C4-2B (cell line): ENCODE measurements around the gene GGNBP2.
"Not testable (repeated sequence)": the region's sequence is repeated elsewhere in the genome, so short reads cannot be mapped to it uniquely, and the experiment has no call there.

ENCODE experiments used
- H3K27ac ChIP-seq: fragments of 450-650 bp; 2 replicates; pipeline ENCODE4 v1.5.1; 2017
- CTCF ChIP-seq: fragments of 450-650 bp; conservative IDR thresholded peaks from 2 replicates; pipeline ENCODE4 v1.5.1; 2017; ENCODE audit warnings: mild to moderate bottlenecking
- ZFX ChIP-seq: fragments of 450-650 bp; IDR thresholded peaks from 2 replicates; pipeline ENCODE4 v1.6.1; 2017

The GGNBP2 gene

DNA sequence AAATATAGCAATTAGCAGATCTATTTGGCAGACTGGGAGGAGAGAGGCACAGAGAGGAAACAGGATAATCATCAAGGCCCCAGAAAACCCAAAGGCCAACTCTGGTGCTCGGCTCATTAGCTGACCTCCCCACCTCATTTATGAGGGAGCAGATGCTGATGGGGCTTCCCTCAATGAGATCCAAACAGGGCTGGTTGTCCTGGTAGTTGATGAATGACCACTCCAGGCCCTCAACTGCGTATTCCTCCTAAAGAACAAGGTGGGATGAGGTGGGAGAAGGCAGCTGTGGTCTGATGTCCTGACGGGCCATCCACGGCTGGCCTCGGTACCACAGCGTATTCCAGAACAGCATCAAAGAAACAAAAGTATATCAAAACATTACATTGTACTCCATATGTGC is 37.5 kb upstream of the GGNBP2 start:
- TF ChIP-seq CTCF (no peak), ZFX (no peak)

DNA sequence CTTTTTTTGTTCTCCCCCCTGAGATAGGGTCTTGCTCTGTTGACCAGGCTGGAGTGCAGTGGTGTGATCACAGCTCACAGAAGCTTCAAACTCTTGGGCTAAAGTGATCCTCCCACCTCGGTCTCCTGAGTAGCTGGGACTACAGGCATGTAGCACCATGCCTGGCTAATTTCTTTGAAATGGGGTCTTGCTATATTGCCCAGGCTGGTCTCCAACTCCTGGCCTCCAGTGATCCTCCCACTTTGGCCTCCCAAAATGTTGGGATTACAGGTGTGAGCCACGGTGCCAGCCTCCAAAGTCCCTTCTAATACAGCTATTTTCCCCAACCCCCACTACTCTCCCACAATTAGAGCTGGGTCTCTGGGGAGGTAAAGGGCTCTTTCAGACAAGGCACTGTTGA is 36.3 kb upstream of the GGNBP2 start:
- H3K27ac ChIP-seq = not testable (repeated sequence)

More for the DNA sequence above, 37.5 kb upstream of the GGNBP2 start:
- no peak overlapping the region for H3K27ac ChIP-seq

DNA sequence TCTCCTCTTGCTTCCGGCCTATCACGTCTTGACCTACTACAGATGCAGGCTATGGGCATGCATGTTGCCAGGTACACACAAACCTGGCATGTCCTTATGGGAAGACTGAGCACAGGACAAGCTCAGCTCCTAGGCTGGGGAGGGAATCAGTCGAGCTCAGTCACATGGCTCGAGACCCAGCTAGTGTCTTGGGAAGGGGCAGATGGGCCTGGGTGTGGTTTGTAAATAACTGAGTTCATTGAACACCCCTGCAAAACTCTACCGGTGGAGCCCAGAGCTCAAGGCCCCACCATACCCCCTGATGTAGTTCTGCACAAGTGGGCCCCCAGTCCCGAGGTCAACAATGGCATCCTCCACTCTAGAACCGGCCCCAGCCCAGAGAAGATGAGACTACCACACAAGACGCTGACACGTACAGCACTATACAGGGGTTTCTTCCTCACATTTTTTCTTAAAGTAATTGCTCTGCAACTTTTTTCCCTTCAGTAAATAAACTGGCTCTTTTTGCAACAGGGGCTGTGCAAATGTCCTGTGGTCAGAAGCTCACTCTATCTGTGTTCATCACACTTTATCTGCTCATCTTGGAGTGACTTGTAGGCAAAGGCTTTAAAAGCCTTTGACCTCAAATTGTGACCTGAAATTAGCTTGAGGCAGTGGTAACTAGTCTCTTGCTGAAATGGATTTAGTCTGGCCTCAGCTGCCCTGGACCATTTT is 35.3 kb upstream of the GGNBP2 start:
- TF ChIP-seq CTCF (no peak), ZFX (no peak)
- no peak overlapping the region for H3K27ac ChIP-seq

DNA sequence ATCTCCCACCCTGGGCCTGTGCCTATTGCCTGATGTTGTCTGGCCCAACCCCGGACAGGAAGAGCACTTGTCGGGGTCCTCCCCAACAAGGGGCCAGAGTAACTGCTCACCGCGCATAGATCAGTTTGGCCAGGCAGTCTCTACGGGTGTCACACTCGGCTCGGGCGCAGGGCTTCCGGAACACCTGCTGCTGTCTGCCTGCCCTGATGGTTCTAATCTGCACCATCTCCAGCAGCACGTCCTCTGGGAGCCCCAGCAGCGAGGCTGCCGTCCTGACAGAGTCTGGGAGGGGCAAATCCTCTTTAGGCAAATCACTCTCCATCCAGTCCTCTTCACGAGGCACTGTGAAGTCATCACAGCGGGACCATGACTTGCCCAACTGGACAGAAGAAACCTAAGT is 34.1 kb upstream of the GGNBP2 start:
- H3K27ac ChIP-seq = no peak overlapping the region
- no peak for TF ChIP-seq ZFX
- TF ChIP-seq CTCF = no peak

DNA sequence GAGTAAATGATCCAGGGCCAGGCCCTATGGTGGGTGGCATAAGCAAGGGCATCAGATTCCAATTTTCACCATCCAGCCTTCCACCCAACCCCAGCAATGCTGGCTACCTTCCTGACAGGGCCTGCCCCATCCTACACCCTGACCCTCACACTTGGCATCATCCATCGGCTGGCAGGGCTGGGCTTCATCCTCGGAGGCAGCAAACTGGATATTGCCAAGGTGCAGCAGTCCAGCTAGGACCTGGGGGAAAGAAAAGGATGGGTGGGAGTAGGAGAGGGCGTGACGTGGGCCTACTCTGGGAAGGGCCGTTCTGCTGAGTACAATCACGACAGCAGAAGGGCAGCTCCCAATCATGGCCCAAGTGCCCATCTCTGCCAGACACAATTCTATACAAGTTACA is 33.5 kb upstream of the GGNBP2 start:
- no peak overlapping the region for H3K27ac ChIP-seq
- TF ChIP-seq CTCF (no peak), ZFX (no peak)

GRCh38 chr17:36512641-36513040 is 32.1 kb upstream of the GGNBP2 start:
- H3K27ac ChIP-seq = no peak overlapping the region
- TF ChIP-seq ZFX = no peak
- no peak for TF ChIP-seq CTCF

DNA sequence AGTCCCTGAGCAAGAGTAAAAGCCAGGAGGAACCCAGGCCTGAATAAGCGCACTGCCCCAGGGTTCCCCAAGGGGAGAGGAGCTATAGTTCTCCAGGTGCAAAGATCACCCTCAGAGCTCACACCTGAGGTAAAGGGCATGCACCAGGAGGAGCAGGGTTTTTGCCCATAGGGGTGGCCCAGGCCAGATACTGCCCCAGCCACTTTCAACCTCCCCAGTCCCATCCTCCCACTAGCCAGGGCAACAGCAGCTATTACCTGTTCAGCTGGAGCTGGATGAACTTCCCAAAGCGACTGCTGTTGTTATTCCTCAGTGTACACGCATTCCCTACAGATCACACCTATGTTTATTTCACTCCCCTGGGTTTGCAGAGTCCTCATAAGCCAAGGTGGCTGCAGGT is 29.9 kb upstream of the GGNBP2 start:
- H3K27ac ChIP-seq = no peak overlapping the region
- no peak for TF ChIP-seq CTCF
- TF ChIP-seq ZFX = no peak

DNA sequence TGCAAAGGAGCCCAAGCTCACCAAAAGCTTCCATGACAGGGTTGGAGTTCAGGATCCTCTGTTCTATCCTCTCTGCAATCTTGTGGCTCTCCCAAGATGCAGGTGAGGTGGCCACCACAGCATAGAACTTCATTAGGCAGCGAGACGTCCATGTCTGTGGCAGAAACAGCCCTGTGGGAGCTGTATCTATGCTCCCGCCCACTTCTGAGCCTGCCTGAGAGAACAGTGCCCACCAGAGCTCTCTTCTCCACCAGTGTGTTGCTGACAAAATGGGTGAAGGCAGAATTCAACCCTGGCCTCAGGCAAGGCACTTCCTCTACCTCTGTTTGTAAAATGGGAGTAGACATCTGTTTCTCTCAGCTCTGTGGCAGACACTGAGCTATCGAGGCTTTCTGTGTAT is 28.9 kb upstream of the GGNBP2 start:
- no peak overlapping the region for H3K27ac ChIP-seq
- TF ChIP-seq ZFX = no peak
- TF ChIP-seq CTCF = no peak
